ENCODE data around the gene KMO.

The KMO gene

GRCh38 chr1:241542199-241542907 is 10.2 kb downstream of the KMO start:
- DNase-seq (ENCODE audit: low spot score): no peak

- DNase-seq (ENCODE audit: low spot score): no peak
These were observed 15.8 kb downstream of the KMO start for GRCh38 chr1:241548008-241548407.

GRCh38 chr1:241550318-241550717 is 18.1 kb downstream of the KMO start:
- no peak for DNase-seq (ENCODE audit: low spot score)

- DNase-seq (ENCODE audit: low spot score): no peak
These were observed 19.8 kb downstream of the KMO start for GRCh38 chr1:241551759-241552638.

GRCh38 chr1:241553886-241554592 is 21.9 kb downstream of the KMO start:
- no peak for DNase-seq (ENCODE audit: low spot score)

- no peak for DNase-seq (ENCODE audit: low spot score)
These were observed 23.3 kb downstream of the KMO start for GRCh38 chr1:241555526-241555925.

GRCh38 chr1:241557031-241557430 is 24.9 kb downstream of the KMO start:
- no peak for DNase-seq (ENCODE audit: low spot score)

GRCh38 chr1:241557551-241558193 is 25.5 kb downstream of the KMO start:
- no peak for DNase-seq (ENCODE audit: low spot score)

- no peak for DNase-seq (ENCODE audit: low spot score)
These were observed 28.1 kb downstream of the KMO start for GRCh38 chr1:241560146-241560848.

- no peak for DNase-seq (ENCODE audit: low spot score)
These were observed 28.6 kb downstream of the KMO start for GRCh38 chr1:241560849-241561187.

GRCh38 chr1:241569848-241570247 is 37.7 kb downstream of the KMO start:
- no peak for DNase-seq (ENCODE audit: low spot score)

- DNase-seq (ENCODE audit: low spot score): no peak
These were observed 42.0 kb downstream of the KMO start for GRCh38 chr1:241574154-241574553.

GRCh38 chr1:241579434-241579833 is 47.3 kb downstream of the KMO start:
- DNase-seq (ENCODE audit: low spot score): no peak

- no peak for DNase-seq (ENCODE audit: low spot score)
These were observed 50.7 kb downstream of the KMO start for GRCh38 chr1:241582921-241583321.

GRCh38 chr1:241586905-241587512 is 54.8 kb downstream of the KMO start:
- no peak for DNase-seq (ENCODE audit: low spot score)

- no peak for DNase-seq (ENCODE audit: low spot score)
These were observed 57.3 kb downstream of the KMO start for GRCh38 chr1:241589521-241589920.

- no peak for DNase-seq (ENCODE audit: low spot score)
These were observed 58.5 kb downstream of the KMO start for GRCh38 chr1:241590719-241591118.

GRCh38 chr1:241591317-241591716 is 59.1 kb downstream of the KMO start:
- DNase-seq (ENCODE audit: low spot score): no peak

- no peak for DNase-seq (ENCODE audit: low spot score)
These were observed 59.6 kb downstream of the KMO start for GRCh38 chr1:241591736-241592135.

GRCh38 chr1:241592273-241592958 is 60.2 kb downstream of the KMO start:
- DNase-seq (ENCODE audit: low spot score): no peak

- no peak for DNase-seq (ENCODE audit: low spot score)
These were observed 61.0 kb downstream of the KMO start for GRCh38 chr1:241593186-241593585.

Data from hepatic stellate cell (primary cell).